PC-9 (cell line): ENCODE results near the gene RDM1. TPM values are rescaled to one million over a fixed set of nuclear protein-coding genes. Genes with fewer than 3 reads are reported as not detected.

Experiments
- BruUV-seq: library from RNA; stranded (reverse); fragments of 400-500 nt; replicated peaks from 2 replicates; lab custom pipeline; 2021; lab: Mats Ljungman, UMichigan
- CTCF ChIA-PET: fragments of 300-600 bp; sonication (Branson Sonifier 250); formaldehyde crosslinking; loops from one replicate; lab custom pipeline; 2022; ENCODE audit warnings: antibody characterized with exemption; lab: Charles Lee
- POLR2A ChIA-PET: fragments of 300-600 bp; sonication (Branson Sonifier 250); formaldehyde crosslinking; loops from one replicate; lab custom pipeline; 2022; ENCODE audit warnings: antibody characterized with exemption; ENCODE audit not compliant: unreplicated experiment; lab: Charles Lee
- DNase-seq, 2 experiments: peaks; one replicate each; pipeline versions ENCODE4 v3.0.0 to v3.0.0-alpha.2; 2015 to 2022; ENCODE audit warnings: mixed read lengths in 1 of 2
- H2AFZ ChIP-seq: fragments of 200-600 bp; sonication (generic); 2 replicates; pipeline ENCODE4 v1.8.1; 2017; ENCODE audit warnings: antibody characterized with exemption
- H3F3A ChIP-seq: fragments of 200-600 bp; sonication (generic); 2 replicates; pipeline ENCODE4 v1.8.1; 2017; ENCODE audit warnings: antibody characterized with exemption, mild to moderate bottlenecking, low read depth; ENCODE audit not compliant: insufficient read depth
- H3K27ac ChIP-seq: fragments of 200-600 bp; sonication (generic); 2 replicates; pipeline ENCODE4 v1.6.1; 2016; ENCODE audit warnings: mixed run types
- H3K27me3 ChIP-seq: fragments of 200-600 bp; sonication (generic); 2 replicates; pipeline ENCODE4 v1.6.1; 2016; ENCODE audit warnings: low read depth, mixed run types; ENCODE audit not compliant: insufficient read depth
- H3K36me3 ChIP-seq: fragments of 200-600 bp; sonication (generic); 2 replicates; pipeline ENCODE4 v1.6.1; 2016; ENCODE audit warnings: low read depth, mixed run types
- H3K4me1 ChIP-seq: fragments of 200-600 bp; sonication (generic); replicated peaks from 2 replicates; pipeline ENCODE4 v1.6.1; 2016; ENCODE audit warnings: mixed run types; ENCODE audit not compliant: insufficient read depth
- H3K4me2 ChIP-seq: fragments of 200-600 bp; sonication (generic); 2 replicates; pipeline ENCODE4 v1.6.1; 2017; ENCODE audit warnings: mixed run types
- H3K4me3 ChIP-seq: fragments of 200-600 bp; sonication (generic); 2 replicates; pipeline ENCODE4 v1.6.1; 2016; ENCODE audit warnings: mixed run types
- H3K79me2 ChIP-seq: fragments of 200-600 bp; sonication (generic); 2 replicates; pipeline ENCODE4 v1.6.1; 2017; ENCODE audit warnings: low read depth, mixed run types
- H3K9me2 ChIP-seq: fragments of 200-600 bp; sonication (generic); 2 replicates; pipeline ENCODE4 v1.8.1; 2017; ENCODE audit warnings: mild to moderate bottlenecking; ENCODE audit not compliant: insufficient read depth
- H3K9me3 ChIP-seq: fragments of 200-600 bp; sonication (generic); 2 replicates; pipeline ENCODE4 v1.8.1; 2016; ENCODE audit warnings: low read depth; ENCODE audit not compliant: insufficient read depth
- H4K20me1 ChIP-seq: fragments of 200-600 bp; sonication (generic); 2 replicates; pipeline ENCODE4 v1.8.1; 2017; ENCODE audit not compliant: insufficient read depth
- CTCF ChIP-seq: fragments of 200-600 bp; sonication (generic); conservative IDR thresholded peaks from 2 replicates; pipeline ENCODE4 v1.6.1; 2017; ENCODE audit warnings: mixed run types, antibody characterized with exemption, mild to moderate bottlenecking, moderate library complexity
- EZH2 ChIP-seq: fragments of 200-600 bp; sonication (generic); IDR thresholded peaks from 2 replicates; pipeline ENCODE4 v1.8.0; 2017; ENCODE audit warnings: antibody characterized with exemption, low read depth
- intact Hi-C: fragments of 100-400 bp; cut with micrococcal nuclease; formaldehyde crosslinking; loops from one replicate; pipeline ENCODE4 v1.10.0; 2022; ENCODE audit not compliant: unreplicated experiment
- total RNA-seq: library from RNA; stranded (reverse); gene quantifications from 2 replicates; pipeline ENCODE4 v1.2.3, GENCODE V29; 2021

The RDM1 gene
- total RNA-seq, 1 experiment from 2014 or later = 14.5 TPM

GRCh38 chr17:35936063-35936462 lies 5.5 kb upstream of the RDM1 start:
- Histone ChIP-seq H3K27me3 (peaks cover 5% of the 10 kb centered on the region; the same call in 1 of the 2 replicates), H3K4me1 (no peaks in the 10 kb centered on the region), H2AFZ (no peak overlapping the region), H3K79me2 (no peaks in the 10 kb centered on the region), H3K4me2 (no peak overlapping the region), H3K9me3 (no peaks in the 10 kb centered on the region), H4K20me1 (no peaks in the 10 kb centered on the region), H3K9me2 (no peaks in the 10 kb centered on the region), H3K27ac (no peak overlapping the region), H3K36me3 (no peaks in the 10 kb centered on the region), H3F3A (no peaks in the 10 kb centered on the region), H3K4me3 (no peak overlapping the region)
- POLR2A ChIA-PET = no interaction called here
- no TSS peak for BruUV-seq
- DNase-seq = no peak
- intact Hi-C loops = no loop called here
- no peak for TF ChIP-seq CTCF
- TF ChIP-seq EZH2 = no peak
- CTCF ChIA-PET = no interaction called here

GRCh38 chr17:35934760-35935159 lies 4.2 kb upstream of the RDM1 start:
- H3K9me2 ChIP-seq = no peaks in the 10 kb centered on the region
- ChIA-PET CTCF (no interaction called here), POLR2A (no interaction called here)
- H3F3A ChIP-seq = no peaks in the 10 kb centered on the region
- no peaks in the 10 kb centered on the region for H3K79me2 ChIP-seq
- H3K27me3 ChIP-seq = peaks cover 5% of the 10 kb centered on the region; the same call in 1 of the 2 replicates
- no peaks in the 10 kb centered on the region for H3K9me3 ChIP-seq
- TF ChIP-seq EZH2 = no peak
- no peak overlapping the region for H3K4me2 ChIP-seq
- no peak overlapping the region for H3K27ac ChIP-seq
- H4K20me1 ChIP-seq = no peaks in the 10 kb centered on the region
- intact Hi-C loops = no loop called here
- DNase-seq = no peak
- no peaks in the 10 kb centered on the region for H3K36me3 ChIP-seq
- BruUV-seq = no TSS peak
- no peaks in the 10 kb centered on the region for H3K4me1 ChIP-seq
- H2AFZ ChIP-seq = no peak overlapping the region
- H3K4me3 ChIP-seq = no peak overlapping the region

GRCh38 chr17:35932586-35932985 lies 2.0 kb upstream of the RDM1 start:
- no TSS peak for BruUV-seq
- Histone ChIP-seq H3K4me2 (no peak overlapping the region), H3K27me3 (peaks cover 8% of the 10 kb centered on the region; the same call in 1 of the 2 replicates), H3K79me2 (no peaks in the 10 kb centered on the region), H3F3A (no peaks in the 10 kb centered on the region), H3K4me1 (no peaks in the 10 kb centered on the region), H2AFZ (no peak overlapping the region), H3K9me3 (no peaks in the 10 kb centered on the region), H3K4me3 (no peak overlapping the region), H3K27ac (no peak overlapping the region), H3K36me3 (no peaks in the 10 kb centered on the region), H3K9me2 (no peaks in the 10 kb centered on the region), H4K20me1 (no peaks in the 10 kb centered on the region)
- intact Hi-C loops = no loop called here
- POLR2A ChIA-PET = no interaction called here
- CTCF ChIA-PET = no interaction called here
- no peak for DNase-seq
- no peak for TF ChIP-seq CTCF
- TF ChIP-seq EZH2 = no peak
